B cell (primary cell): ENCODE results near the gene LIF.

Experiments used
- EZH2 ChIP-seq: IDR thresholded peaks from 2 replicates; pipeline ENCODE4 v1.6.1; 2012; ENCODE audit warnings: borderline replicate concordance, low read depth, mild to moderate bottlenecking, moderate library complexity, low read length; ENCODE audit not compliant: insufficient read depth, poor library complexity, severe bottlenecking
- TF ChIP-seq, protein P1 (sequence below): fragments of 200-600 bp; IDR thresholded peaks from one replicate; pipeline ENCODE4 v1.8.0; 2022; ENCODE audit warnings: antibody characterized with exemption, mild to moderate bottlenecking

- TF ChIP-seq, protein P1, sequence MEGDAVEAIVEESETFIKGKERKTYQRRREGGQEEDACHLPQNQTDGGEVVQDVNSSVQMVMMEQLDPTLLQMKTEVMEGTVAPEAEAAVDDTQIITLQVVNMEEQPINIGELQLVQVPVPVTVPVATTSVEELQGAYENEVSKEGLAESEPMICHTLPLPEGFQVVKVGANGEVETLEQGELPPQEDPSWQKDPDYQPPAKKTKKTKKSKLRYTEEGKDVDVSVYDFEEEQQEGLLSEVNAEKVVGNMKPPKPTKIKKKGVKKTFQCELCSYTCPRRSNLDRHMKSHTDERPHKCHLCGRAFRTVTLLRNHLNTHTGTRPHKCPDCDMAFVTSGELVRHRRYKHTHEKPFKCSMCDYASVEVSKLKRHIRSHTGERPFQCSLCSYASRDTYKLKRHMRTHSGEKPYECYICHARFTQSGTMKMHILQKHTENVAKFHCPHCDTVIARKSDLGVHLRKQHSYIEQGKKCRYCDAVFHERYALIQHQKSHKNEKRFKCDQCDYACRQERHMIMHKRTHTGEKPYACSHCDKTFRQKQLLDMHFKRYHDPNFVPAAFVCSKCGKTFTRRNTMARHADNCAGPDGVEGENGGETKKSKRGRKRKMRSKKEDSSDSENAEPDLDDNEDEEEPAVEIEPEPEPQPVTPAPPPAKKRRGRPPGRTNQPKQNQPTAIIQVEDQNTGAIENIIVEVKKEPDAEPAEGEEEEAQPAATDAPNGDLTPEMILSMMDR: no peak
- TF ChIP-seq EZH2: no peak
Measured at GRCh38 chr22:30275625-30276024, 29.1 kb upstream of the LIF start.
